BJ (cell line): ENCODE data around the gene LYPD5. TPM values are rescaled to one million over a fixed set of nuclear protein-coding genes. Genes with fewer than 3 reads are reported as not detected.
"Not testable (repeated sequence)": the region's sequence is repeated elsewhere in the genome, so short reads cannot be mapped to it uniquely, and the experiment has no call there.

ENCODE experiments used
- CTCF ChIA-PET: fragments of 350-600 bp; formaldehyde crosslinking; extraction: SDS; loops from one replicate; lab custom pipeline; 2021; ENCODE audit warnings: antibody characterized with exemption, inconsistent platforms; lab: Yijun Ruan, JAX
- POLR2A ChIA-PET: fragments of 300-600 bp; sonication (Branson Sonifier 250); formaldehyde crosslinking; extraction: SDS; loops from one replicate; lab custom pipeline; 2021; ENCODE audit warnings: antibody characterized with exemption; lab: Charles Lee
- DNase-seq: peaks from one replicate; pipeline ENCODE4 v3.0.0-alpha.2; 2011; ENCODE audit warnings: low read depth
- H3K27me3 ChIP-seq: 2 replicates; pipeline ENCODE4 v1.6.0; 2011; ENCODE audit warnings: low read length; ENCODE audit not compliant: control insufficient read depth, insufficient read depth
- H3K36me3 ChIP-seq: 2 replicates; pipeline ENCODE4 v1.5.1; 2011; ENCODE audit warnings: low read length; ENCODE audit not compliant: control insufficient read depth, insufficient read depth
- H3K4me3 ChIP-seq: 2 replicates; pipeline ENCODE4 v1.5.1; 2011; ENCODE audit warnings: low read depth, mild to moderate bottlenecking, control low read depth, low read length
- CTCF ChIP-seq: IDR thresholded peaks from 2 replicates; pipeline ENCODE4 v1.5.1; 2011; ENCODE audit warnings: low read depth, mild to moderate bottlenecking, control low read depth, inconsistent platforms, low read length, moderate library complexity; ENCODE audit not compliant: insufficient read depth
- polyA plus RNA-seq: library from polyadenylated mRNA; depleted of rRNA; stranded (reverse); fragments of >200 nt; gene quantifications from 2 replicates; pipeline ENCODE4 v1.2.3, GENCODE V29; 2011

Gene LYPD5
- polyA plus RNA-seq, 1 experiment, result 0.40 TPM

DNA sequence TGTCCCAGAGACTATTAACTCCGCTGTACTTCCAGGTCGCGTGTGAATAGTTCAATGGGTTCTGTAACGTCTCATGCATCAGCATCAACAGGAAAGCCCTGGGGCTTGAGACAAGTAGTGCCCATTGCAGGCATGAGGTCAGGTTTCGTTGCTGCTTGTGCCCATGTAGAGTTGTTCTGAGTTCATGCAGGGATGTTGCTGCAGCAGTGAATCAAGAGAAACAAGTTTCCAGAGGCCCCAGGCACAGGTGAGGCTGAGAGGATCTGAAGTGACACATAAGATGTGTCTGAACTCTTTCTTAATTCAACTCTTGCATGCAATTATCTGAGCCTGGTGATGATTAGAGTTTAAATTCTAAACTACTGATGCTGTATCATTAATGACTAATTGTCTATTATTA, 16.3 kb upstream of the LYPD5 start:
- DNase-seq, result no peak
- ChIA-PET CTCF (no interaction called here), POLR2A (no interaction called here)
- Histone ChIP-seq H3K4me3 (no peak overlapping the region), H3K36me3 (no peaks in the 10 kb centered on the region), H3K27me3 (no peaks in the 10 kb centered on the region)
- TF ChIP-seq CTCF, result no peak

DNA sequence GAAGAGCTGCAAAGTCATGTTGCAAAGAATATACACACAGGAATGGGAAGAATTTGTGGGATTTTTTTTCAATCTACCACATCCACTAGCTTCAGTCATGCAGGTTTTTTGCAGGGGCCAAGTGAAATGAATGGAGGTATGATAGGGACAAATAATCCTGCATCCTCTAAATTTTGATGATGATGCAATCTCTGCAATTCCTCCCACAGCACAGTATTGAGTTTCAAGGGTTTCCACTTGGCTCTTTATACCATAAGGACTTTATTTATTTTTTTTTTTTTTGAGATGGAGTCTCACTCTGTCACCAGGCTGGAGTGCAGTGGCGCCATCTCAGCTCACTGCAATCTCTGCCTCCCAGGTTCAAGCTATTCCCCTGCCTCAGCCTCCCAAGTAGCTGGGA, 15.2 kb upstream of the LYPD5 start:
- POLR2A ChIA-PET, H3K36me3 ChIP-seq, DNase-seq: not testable (repeated sequence)

GRCh38 chr19:43814663-43815352, 12.6 kb upstream of the LYPD5 start:
- ChIA-PET POLR2A (interaction anchor here (0.6 kb wide), 1 partner anchor 170 kb away, joined by 4 read pairs; no protein-coding TSS in a partner anchor), CTCF (no interaction called here)
- H3K27me3 ChIP-seq, result no peaks in the 10 kb centered on the region
- no peak overlapping the region for H3K4me3 ChIP-seq
- DNase-seq, result no peak
- H3K36me3 ChIP-seq, result no peaks in the 10 kb centered on the region
- no peak for TF ChIP-seq CTCF

More for the DNA sequence above, 15.2 kb upstream of the LYPD5 start:
- H3K4me3 ChIP-seq, H3K27me3 ChIP-seq: not testable (repeated sequence)
- CTCF ChIA-PET, result interaction anchor here (1.1 to 1.8 kb wide), 2 partner anchors 9 to 74 kb away, joined by 3 to 5 read pairs; partner anchors contain the start of gene ZNF283

- Histone ChIP-seq H3K36me3 (no peaks in the 10 kb centered on the region), H3K27me3 (no peaks in the 10 kb centered on the region), H3K4me3 (no peak overlapping the region)
- ChIA-PET CTCF (interaction anchor here (1.4 kb wide), 1 partner anchor 257 kb away, joined by 3 read pairs; no protein-coding TSS in a partner anchor), POLR2A (no interaction called here)
- TF ChIP-seq CTCF, result no peak
- DNase-seq, result no peak
These were observed 10.4 kb upstream of the LYPD5 start for GRCh38 chr19:43812688-43813087.

- TF ChIP-seq CTCF, result no peak
- Histone ChIP-seq H3K4me3 (no peak overlapping the region), H3K36me3 (no peaks in the 10 kb centered on the region), H3K27me3 (peaks cover 2% of the 10 kb centered on the region; the same call in 1 of the 2 replicates)
- POLR2A ChIA-PET, result no interaction called here
- DNase-seq, result no peak
- CTCF ChIA-PET, result interaction anchor here (1.4 kb wide), 1 partner anchor 257 kb away, joined by 3 read pairs; no protein-coding TSS in a partner anchor
These were observed 10.0 kb upstream of the LYPD5 start for GRCh38 chr19:43812259-43812658.
